ENCODE results near the gene SNPH.

The SNPH gene

GRCh38 chr20:1269235-1269634 is 3.1 kb downstream of the SNPH start:
- TF ChIP-seq CTCF (IDR thresholded peaks at IDR 0.05; ENCODE audit: low read depth, low read length, poor library complexity, severe bottlenecking): no peak
- TF ChIP-seq EZH2phosphoT487 (IDR thresholded peaks at IDR 0.05; ENCODE audit: borderline replicate concordance, low read length): no peak
- no peaks in the 10 kb centered on the region for H3K9me2 ChIP-seq (replicated peaks; ENCODE audit: control insufficient read depth, low read length)
- no peaks in the 10 kb centered on the region for H3K36me3 ChIP-seq (ENCODE audit: control insufficient read depth, low read length)
- peaks cover 50% of the 10 kb centered on the region for H3K27me3 ChIP-seq (ENCODE audit: control insufficient read depth, low read length)
- H3K27ac ChIP-seq (ENCODE audit: low read depth, low read length): no peak overlapping the region
- H3K4me2 ChIP-seq (ENCODE audit: low read length): no peak overlapping the region
- H3K9me3 ChIP-seq (ENCODE audit: control insufficient read depth, insufficient read depth, low read length): no peaks in the 10 kb centered on the region
- no peak overlapping the region for H3K4me3 ChIP-seq (ENCODE audit: low read length)
- H4K20me1 ChIP-seq (ENCODE audit: control insufficient read depth, insufficient read depth, low read depth, low read length): no peaks in the 10 kb centered on the region
- no peaks in the 10 kb centered on the region; the same call in 1 of the 2 replicates for H3K4me1 ChIP-seq (ENCODE audit: control insufficient read depth, low read length)
- no peaks in the 10 kb centered on the region for H3F3A ChIP-seq (ENCODE audit: control insufficient read depth, insufficient read depth)
- no peaks in the 10 kb centered on the region for H3K79me2 ChIP-seq (ENCODE audit: control insufficient read depth, low read length)

GRCh38 chr20:1269850-1270249 is 3.8 kb downstream of the SNPH start:
- peaks cover 44% of the 10 kb centered on the region for H3K27me3 ChIP-seq (ENCODE audit: control insufficient read depth, low read length)
- H3F3A ChIP-seq (ENCODE audit: control insufficient read depth, insufficient read depth): no peaks in the 10 kb centered on the region
- no peaks in the 10 kb centered on the region for H3K9me2 ChIP-seq (replicated peaks; ENCODE audit: control insufficient read depth, low read length)
- H3K79me2 ChIP-seq (ENCODE audit: control insufficient read depth, low read length): no peaks in the 10 kb centered on the region
- no peaks in the 10 kb centered on the region for H3K9me3 ChIP-seq (ENCODE audit: control insufficient read depth, insufficient read depth, low read length)
- H4K20me1 ChIP-seq (ENCODE audit: control insufficient read depth, insufficient read depth, low read depth, low read length): no peaks in the 10 kb centered on the region
- no peaks in the 10 kb centered on the region; the same call in 1 of the 2 replicates for H3K4me1 ChIP-seq (ENCODE audit: control insufficient read depth, low read length)
- H3K36me3 ChIP-seq (ENCODE audit: control insufficient read depth, low read length): no peaks in the 10 kb centered on the region
- H3K4me3 ChIP-seq (ENCODE audit: low read length): no peak overlapping the region
- H3K4me2 ChIP-seq (ENCODE audit: low read length): no peak overlapping the region
- TF ChIP-seq EZH2phosphoT487 (IDR thresholded peaks at IDR 0.05; ENCODE audit: borderline replicate concordance, low read length) (no peak), CTCF (IDR thresholded peaks at IDR 0.05; ENCODE audit: low read depth, low read length, poor library complexity, severe bottlenecking) (no peak)
- H3K27ac ChIP-seq (ENCODE audit: low read depth, low read length): no peak overlapping the region

- Histone ChIP-seq H3K79me2 (ENCODE audit: control insufficient read depth, low read length) (no peaks in the 10 kb centered on the region), H3K4me1 (ENCODE audit: control insufficient read depth, low read length) (no peaks in the 10 kb centered on the region), H3K4me3 (ENCODE audit: low read length) (no peak overlapping the region), H3K36me3 (ENCODE audit: control insufficient read depth, low read length) (no peaks in the 10 kb centered on the region), H3K9me2 (replicated peaks; ENCODE audit: control insufficient read depth, low read length) (no peaks in the 10 kb centered on the region), H3K4me2 (ENCODE audit: low read length) (no peak overlapping the region), H3F3A (ENCODE audit: control insufficient read depth, insufficient read depth) (no peaks in the 10 kb centered on the region), H4K20me1 (ENCODE audit: control insufficient read depth, insufficient read depth, low read depth, low read length) (no peaks in the 10 kb centered on the region), H3K27me3 (ENCODE audit: control insufficient read depth, low read length) (peaks cover 17% of the 10 kb centered on the region), H3K27ac (ENCODE audit: low read depth, low read length) (no peak overlapping the region), H3K9me3 (ENCODE audit: control insufficient read depth, insufficient read depth, low read length) (no peaks in the 10 kb centered on the region)
- TF ChIP-seq CTCF (IDR thresholded peaks at IDR 0.05; ENCODE audit: low read depth, low read length, poor library complexity, severe bottlenecking) (no peak), EZH2phosphoT487 (IDR thresholded peaks at IDR 0.05; ENCODE audit: borderline replicate concordance, low read length) (no peak)
Measured at GRCh38 chr20:1272368-1273100, 6.4 kb downstream of the SNPH start.
